ENCODE measurements around the gene NSG1. TPM values are rescaled to one million over a fixed set of nuclear protein-coding genes. Genes with fewer than 3 reads are reported as not detected.

The NSG1 gene
- total RNA-seq, 2 donors from 2014 or later, result 1.0 to 3.2 TPM

DNA sequence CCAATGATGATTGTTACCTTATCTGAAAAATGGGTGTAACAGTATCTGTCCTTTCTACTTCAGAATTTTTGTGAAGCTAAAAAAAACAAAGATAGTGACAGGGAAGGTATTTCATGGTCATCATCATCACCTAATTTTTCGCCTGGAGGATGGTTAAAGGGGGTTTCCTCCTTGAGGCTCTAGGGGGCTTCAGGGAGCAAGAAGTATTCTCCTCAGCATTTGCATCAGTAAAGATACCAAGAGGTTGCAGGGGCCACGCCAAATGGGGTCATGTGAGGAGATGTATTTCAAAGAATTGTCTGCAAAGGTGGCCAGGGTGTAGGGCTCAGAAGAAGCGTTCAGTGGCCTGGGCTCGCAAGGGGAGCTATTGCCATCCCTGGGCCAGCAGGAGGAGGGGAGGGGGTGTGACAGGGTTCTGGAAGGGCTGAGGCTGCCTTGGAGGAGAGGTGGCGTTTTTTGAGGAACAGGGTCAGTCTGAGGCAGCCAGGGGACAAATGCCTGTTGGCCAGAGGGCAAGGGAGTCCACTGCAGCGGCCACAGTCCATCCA is 7.3 kb upstream of the NSG1 start:
- Mint-ChIP-seq H3K4me3 (no peak overlapping the region), H3K27ac (no peak overlapping the region), H3K27me3 (ENCODE audit: low read depth) (peaks cover 32% of the 10 kb centered on the region), H3K36me3 (ENCODE audit: insufficient read depth in 2 of 2) (no peaks in the 10 kb centered on the region), H3K9me3 (peaks cover 0 to under 1% of the 10 kb centered on the region in 2 donors), H3K4me1 (ENCODE audit: low read depth) (no peaks in the 10 kb centered on the region)
- DNase-seq (no peak), ATAC-seq (replicated peaks in 1 of 2) (no peak)

DNA sequence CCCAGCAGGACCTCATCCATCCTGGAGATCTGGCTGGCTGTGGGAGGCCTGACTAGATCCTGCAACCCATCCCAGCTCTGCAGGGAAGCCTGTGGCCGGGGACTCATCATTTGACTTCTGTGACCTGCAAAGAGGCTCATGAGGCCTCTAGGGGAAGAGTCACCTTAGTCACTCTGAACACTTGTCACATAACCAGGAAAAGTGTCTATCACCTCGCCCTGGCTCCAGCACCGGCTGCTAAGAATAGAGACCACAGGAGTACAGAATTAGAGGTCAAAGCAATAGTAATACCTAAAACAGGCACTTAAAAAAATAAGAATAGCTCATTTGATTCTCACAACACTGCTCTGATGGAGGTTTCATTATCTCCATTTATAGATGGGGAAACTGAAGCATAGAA is 3.8 kb upstream of the NSG1 start:
- no peak for DNase-seq
- Mint-ChIP-seq H3K9me3 (no peaks in the 10 kb centered on the region), H3K27me3 (ENCODE audit: low read depth) (peaks cover 42% of the 10 kb centered on the region), H3K36me3 (ENCODE audit: insufficient read depth in 2 of 2) (no peaks in the 10 kb centered on the region), H3K27ac (no peak overlapping the region), H3K4me3 (no peak overlapping the region), H3K4me1 (ENCODE audit: low read depth) (no peaks in the 10 kb centered on the region)
- no peak for ATAC-seq (replicated peaks in 1 of 2)

- peak overlapping the region; percentile 31 to 40 for H3K4me3 Mint-ChIP-seq
- H3K27me3 Mint-ChIP-seq (ENCODE audit: low read depth), result peaks cover 48% of the 10 kb centered on the region
- DNase-seq (peak; percentile 20 to 34), ATAC-seq (replicated peaks in 1 of 2) (no peak)
- H3K4me1 Mint-ChIP-seq (ENCODE audit: low read depth), result no peaks in the 10 kb centered on the region
- no peaks in the 10 kb centered on the region for H3K36me3 Mint-ChIP-seq (ENCODE audit: insufficient read depth in 2 of 2)
- H3K27ac Mint-ChIP-seq, result no peak overlapping the region
- H3K9me3 Mint-ChIP-seq, result no peaks in the 10 kb centered on the region
Measured at GRCh38 chr4:4384837-4385236, 2.1 kb upstream of the NSG1 start.

DNA sequence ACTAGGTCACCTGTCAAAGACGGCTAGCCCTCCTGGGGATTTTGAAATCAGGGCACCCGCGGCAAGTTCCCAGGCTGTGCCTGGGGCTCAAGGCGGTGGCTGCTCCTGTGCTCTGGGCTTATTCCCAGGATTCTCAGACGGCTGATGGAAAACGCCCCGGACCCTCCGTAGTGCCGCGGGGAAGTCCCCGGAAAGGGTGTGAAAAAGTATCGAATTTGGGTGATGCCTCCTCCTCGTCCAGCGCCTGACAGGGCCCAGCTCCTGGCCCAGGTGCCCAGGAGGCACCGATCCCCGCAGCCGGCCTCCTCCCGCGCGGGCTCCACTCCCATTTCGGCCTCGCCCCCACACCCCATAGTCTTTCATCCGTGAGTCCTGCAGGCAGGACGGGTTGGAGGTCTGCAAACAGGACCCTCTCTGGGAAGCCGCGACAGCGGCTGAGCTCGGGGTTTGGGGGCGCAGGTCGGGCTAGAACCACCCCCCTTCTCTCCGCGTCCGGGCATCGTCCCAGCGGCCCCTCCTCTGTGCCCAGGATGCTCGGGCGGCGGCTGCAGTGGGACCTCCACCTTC is 1.1 kb upstream of the NSG1 start:
- Mint-ChIP-seq H3K27me3 (ENCODE audit: low read depth) (peaks cover 43% of the 10 kb centered on the region), H3K27ac (no peak overlapping the region)
- ATAC-seq (replicated peaks in 1 of 2), result peak in 1 of 2 donors; percentile 18

DNA sequence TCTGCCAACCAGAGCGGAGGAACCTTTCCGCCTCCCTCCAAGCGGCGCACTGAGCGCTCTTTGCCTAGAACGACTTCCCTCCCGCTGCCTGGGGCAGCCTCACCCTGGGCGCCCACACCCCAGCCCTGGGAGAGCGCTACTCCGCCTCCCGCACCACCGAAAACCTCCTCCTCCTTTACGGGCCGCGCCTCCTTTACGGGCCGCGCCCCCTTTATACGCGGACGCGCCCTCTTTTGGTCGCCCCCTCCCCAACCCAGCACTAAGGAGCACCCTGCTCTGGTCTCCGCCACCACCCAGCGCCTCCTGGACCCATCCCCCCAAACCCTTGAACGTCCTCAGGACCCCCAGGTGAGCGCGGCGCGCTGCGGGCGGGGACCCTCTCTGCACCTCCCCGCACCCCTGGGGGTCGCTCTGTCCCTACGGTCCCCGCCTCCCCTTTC is 586 bp upstream of the NSG1 start:
- H3K9me3 Mint-ChIP-seq, result no peaks in the 10 kb centered on the region
- peaks cover 43% of the 10 kb centered on the region for H3K27me3 Mint-ChIP-seq (ENCODE audit: low read depth)
- no peaks in the 10 kb centered on the region for H3K4me1 Mint-ChIP-seq (ENCODE audit: low read depth)
- H3K4me3 Mint-ChIP-seq, result peak overlapping the region; percentile 84 to 90
- H3K36me3 Mint-ChIP-seq (ENCODE audit: insufficient read depth in 2 of 2), result no peaks in the 10 kb centered on the region
- no peak overlapping the region for H3K27ac Mint-ChIP-seq
- DNase-seq (peak; percentile 23 to 31), ATAC-seq (replicated peaks in 1 of 2) (peak; percentile 67 to 69)

More for the DNA sequence above, 1.1 kb upstream of the NSG1 start:
- Mint-ChIP-seq H3K4me3 (peak overlapping the region; percentile 84 to 90), H3K36me3 (ENCODE audit: insufficient read depth in 2 of 2) (no peaks in the 10 kb centered on the region), H3K4me1 (ENCODE audit: low read depth) (no peaks in the 10 kb centered on the region), H3K9me3 (no peaks in the 10 kb centered on the region)
- DNase-seq, result no peak

- H3K4me3 Mint-ChIP-seq, result peak overlapping the region; percentile 52 to 82
- peaks cover 35% of the 10 kb centered on the region for H3K27me3 Mint-ChIP-seq (ENCODE audit: low read depth)
- H3K36me3 Mint-ChIP-seq (ENCODE audit: insufficient read depth in 2 of 2), result no peaks in the 10 kb centered on the region
- ATAC-seq (replicated peaks in 1 of 2), result no peak
- H3K4me1 Mint-ChIP-seq (ENCODE audit: low read depth), result no peaks in the 10 kb centered on the region
- no peaks in the 10 kb centered on the region for H3K9me3 Mint-ChIP-seq
- DNase-seq, result peak in 1 of 2 donors; percentile 15
- no peak overlapping the region for H3K27ac Mint-ChIP-seq
Measured at GRCh38 chr4:4387531-4388310, 819 bp downstream of the NSG1 start.

DNA sequence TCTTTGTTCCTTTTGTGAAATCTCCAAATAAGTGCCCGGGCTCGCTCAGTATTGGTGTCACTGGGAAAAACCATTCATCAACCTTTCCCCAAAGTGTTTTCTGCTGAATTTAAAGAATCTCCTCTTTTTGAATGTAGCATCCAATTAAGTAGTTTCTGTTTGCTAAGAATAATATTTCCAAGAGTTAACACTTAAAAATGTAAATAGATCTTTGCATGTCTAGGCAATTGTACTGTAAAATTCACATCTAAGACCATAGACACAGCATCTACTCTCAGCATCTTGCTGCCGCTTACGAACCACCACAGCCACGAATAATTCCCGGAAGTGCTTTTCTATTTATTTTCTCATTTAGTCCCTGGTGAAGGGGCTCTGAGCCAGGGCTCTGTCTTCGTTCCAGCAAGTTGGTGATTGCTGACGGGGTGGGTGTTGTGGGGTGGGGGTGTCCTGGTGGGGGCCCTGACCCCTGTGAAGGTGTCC is 1.4 kb downstream of the NSG1 start:
- ATAC-seq (replicated peaks in 1 of 2), result no peak
- peaks cover 28% of the 10 kb centered on the region for H3K27me3 Mint-ChIP-seq (ENCODE audit: low read depth)
- H3K36me3 Mint-ChIP-seq (ENCODE audit: insufficient read depth in 2 of 2), result no peaks in the 10 kb centered on the region
- H3K4me3 Mint-ChIP-seq, result peak overlapping the region; percentile 52 to 82
- no peak overlapping the region for H3K27ac Mint-ChIP-seq
- H3K4me1 Mint-ChIP-seq (ENCODE audit: low read depth), result no peaks in the 10 kb centered on the region
- no peak for DNase-seq
- no peaks in the 10 kb centered on the region for H3K9me3 Mint-ChIP-seq

DNA sequence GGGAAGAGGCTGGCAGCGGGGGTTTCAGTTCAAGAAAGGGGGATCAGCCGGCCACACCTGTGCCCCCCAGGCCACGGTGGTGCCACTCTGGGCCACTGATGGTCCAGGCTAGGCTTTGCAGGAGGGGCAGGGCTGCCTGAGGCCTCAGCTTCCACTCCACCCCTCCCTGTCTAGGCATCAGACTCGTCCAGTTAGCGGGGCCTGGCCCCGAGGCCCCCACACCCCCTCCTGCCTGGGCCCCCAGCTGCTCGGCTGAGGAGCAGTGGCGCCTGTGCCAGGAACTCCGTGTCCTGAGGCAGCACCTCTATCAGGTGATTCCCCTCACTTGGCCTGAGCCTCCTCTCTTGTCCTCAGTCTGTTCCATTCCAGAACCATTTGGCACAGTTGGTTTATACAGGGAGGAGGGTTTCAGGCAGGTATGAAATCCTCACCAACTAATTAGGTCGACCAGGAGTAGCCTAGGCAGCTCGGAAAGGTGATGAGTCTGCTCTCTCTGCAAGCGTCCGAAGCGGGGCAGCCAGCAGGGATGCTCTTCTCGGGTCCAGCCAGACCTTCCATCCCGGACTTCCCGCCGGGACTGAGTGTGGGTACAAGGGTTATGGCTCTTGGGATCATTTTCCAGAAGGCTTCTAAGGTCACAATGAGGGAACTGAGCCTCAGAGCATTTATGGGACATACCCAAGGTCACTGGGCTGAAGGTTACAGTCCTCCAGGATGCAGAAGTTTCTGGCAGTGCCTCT is 2.1 kb downstream of the NSG1 start:
- ATAC-seq (replicated peaks in 1 of 2) (no peak), DNase-seq (no peak)
- Mint-ChIP-seq H3K27ac (no peak overlapping the region), H3K4me1 (ENCODE audit: low read depth) (no peaks in the 10 kb centered on the region), H3K36me3 (ENCODE audit: insufficient read depth in 2 of 2) (no peaks in the 10 kb centered on the region), H3K4me3 (no peak overlapping the region), H3K27me3 (ENCODE audit: low read depth) (peaks cover 22% of the 10 kb centered on the region), H3K9me3 (no peaks in the 10 kb centered on the region)

DNA sequence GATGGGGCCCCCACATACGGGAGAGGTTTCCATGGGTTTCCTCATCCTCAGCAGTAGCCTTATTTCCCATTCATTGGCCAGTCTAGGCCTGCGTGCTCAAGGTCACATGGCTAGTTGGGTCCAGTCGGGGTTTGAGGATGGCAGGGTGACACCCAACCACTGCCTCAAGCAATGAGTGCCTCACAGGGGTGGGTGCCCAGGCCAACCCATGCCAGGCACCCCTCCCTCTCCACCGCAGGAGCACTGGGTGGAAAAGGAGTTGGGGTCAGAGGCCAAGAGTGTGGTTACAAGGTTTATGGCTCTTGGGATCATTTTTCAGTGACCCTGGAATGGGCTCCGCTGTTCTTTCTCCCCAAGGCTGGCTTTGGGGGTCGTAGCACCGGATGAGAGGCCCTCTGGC is 3.1 kb downstream of the NSG1 start:
- Mint-ChIP-seq H3K27me3 (ENCODE audit: low read depth) (peaks cover 11% of the 10 kb centered on the region), H3K4me1 (ENCODE audit: low read depth) (no peaks in the 10 kb centered on the region), H3K27ac (no peak overlapping the region), H3K4me3 (no peak overlapping the region), H3K36me3 (ENCODE audit: insufficient read depth in 2 of 2) (no peaks in the 10 kb centered on the region), H3K9me3 (no peaks in the 10 kb centered on the region)
- ATAC-seq (replicated peaks in 1 of 2) (no peak), DNase-seq (no peak)

DNA sequence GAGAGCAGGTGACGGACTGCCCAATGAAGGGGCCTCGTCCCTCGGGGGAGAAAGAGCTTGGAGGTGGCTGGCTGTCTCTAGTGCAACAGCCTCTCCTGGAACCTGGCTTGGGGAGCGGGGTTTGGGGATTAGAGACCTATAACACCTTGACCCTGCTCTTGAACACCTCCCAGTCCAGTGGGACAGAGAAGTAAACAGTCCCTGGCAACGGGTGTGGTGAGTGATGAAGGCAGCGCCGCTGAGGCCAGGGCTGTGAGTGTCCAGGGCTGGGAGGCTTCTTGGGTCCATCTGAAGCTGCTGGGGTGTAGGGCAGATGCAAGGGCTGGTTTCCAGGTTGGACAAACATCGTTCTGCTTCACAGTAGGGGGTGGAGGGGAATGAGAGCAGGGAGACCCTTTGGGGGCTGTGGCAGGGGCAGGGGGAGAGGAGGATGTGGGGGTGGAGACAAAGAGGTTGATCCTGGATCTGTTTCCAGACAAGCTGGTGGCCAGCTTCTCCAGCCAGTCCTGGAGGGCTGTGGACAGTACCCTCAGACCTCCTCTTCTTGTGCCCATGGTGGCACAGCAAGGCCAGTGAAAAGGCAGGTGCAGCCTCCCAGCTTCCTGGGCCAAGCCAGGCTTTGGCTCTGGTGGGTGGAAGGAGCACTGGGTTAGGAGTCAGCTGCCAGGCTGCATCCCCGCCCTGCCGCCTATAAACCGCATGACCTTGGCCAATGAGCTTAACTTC is 3.8 kb downstream of the NSG1 start:
- no peak for DNase-seq
- no peaks in the 10 kb centered on the region for H3K9me3 Mint-ChIP-seq
- no peaks in the 10 kb centered on the region for H3K4me1 Mint-ChIP-seq (ENCODE audit: low read depth)
- H3K36me3 Mint-ChIP-seq (ENCODE audit: insufficient read depth in 2 of 2), result no peaks in the 10 kb centered on the region
- H3K27me3 Mint-ChIP-seq (ENCODE audit: low read depth), result peaks cover 7% of the 10 kb centered on the region
- H3K27ac Mint-ChIP-seq, result no peak overlapping the region
- no peak overlapping the region for H3K4me3 Mint-ChIP-seq
- ATAC-seq (replicated peaks in 1 of 2), result no peak

DNA sequence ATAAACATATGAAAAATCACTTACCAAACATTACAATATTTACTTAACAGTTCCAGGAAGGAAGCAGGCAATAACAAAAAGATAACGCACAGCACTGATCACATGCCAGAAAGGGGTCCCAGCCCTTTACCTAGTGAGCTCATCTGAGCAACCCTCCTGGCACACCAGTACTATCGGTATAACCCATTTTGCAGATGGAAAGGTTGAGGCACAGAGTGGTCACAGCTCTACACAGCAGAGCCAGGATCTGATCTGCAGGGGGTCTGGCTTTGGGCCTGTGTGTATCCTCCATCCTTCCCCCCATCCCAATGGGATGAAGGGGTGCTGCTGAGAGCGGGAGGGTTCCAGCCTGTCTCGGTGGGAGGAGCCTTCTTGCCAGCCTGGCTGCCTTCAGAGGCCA is 5.0 kb downstream of the NSG1 start:
- Mint-ChIP-seq H3K4me1 (ENCODE audit: low read depth) (no peaks in the 10 kb centered on the region), H3K36me3 (ENCODE audit: insufficient read depth in 2 of 2) (no peaks in the 10 kb centered on the region), H3K4me3 (no peak overlapping the region), H3K27ac (no peak overlapping the region), H3K9me3 (no peaks in the 10 kb centered on the region), H3K27me3 (ENCODE audit: low read depth) (peaks cover 7% of the 10 kb centered on the region)
- DNase-seq, result no peak
- ATAC-seq (replicated peaks in 1 of 2), result no peak

DNA sequence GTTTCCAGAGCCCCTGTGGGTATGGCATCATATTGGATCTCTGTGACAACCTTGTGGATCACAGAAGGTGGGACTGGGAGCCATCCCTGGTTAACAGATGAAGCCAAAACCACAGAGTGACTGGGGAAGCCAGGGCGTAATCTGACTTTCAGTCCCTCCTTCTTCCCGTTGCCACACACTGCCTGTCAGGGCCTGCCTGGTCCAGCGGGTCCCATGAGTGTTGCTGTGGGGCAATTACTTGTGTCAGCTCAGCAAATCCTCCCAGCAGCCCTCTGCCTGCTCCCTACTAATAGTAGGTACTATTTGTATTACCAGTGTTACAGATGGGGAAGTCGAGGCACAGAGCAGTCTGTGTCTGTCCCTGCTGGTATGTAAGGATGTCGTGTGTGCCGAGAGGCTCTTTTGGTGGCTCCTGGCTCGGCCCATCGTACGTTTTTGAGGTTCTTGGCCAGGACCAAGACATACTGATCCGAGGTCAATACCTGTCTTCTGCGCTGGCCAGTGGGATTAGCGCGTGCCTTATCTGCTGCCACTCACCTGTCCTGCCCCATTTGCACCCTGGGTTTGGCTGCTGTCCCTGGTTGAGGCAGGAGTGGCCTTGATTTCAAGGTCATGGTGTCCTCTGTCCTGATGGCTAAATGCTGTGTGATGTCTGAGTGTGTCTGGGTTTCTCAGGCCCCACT is 5.7 kb downstream of the NSG1 start:
- H3K9me3 Mint-ChIP-seq, result no peaks in the 10 kb centered on the region
- H3K4me1 Mint-ChIP-seq (ENCODE audit: low read depth), result no peaks in the 10 kb centered on the region
- no peaks in the 10 kb centered on the region for H3K36me3 Mint-ChIP-seq (ENCODE audit: insufficient read depth in 2 of 2)
- peaks cover 7% of the 10 kb centered on the region for H3K27me3 Mint-ChIP-seq (ENCODE audit: low read depth)
- no peak overlapping the region for H3K4me3 Mint-ChIP-seq
- no peak overlapping the region for H3K27ac Mint-ChIP-seq
- ATAC-seq (replicated peaks in 1 of 2) (no peak), DNase-seq (no peak)
